Activated naive CD8-positive, alpha-beta T cell treated with anti-CD3 and anti-CD28 coated beads, Interleukin-2, amount 10 ng/mL, durations not matched to agents 7 days and 5 days (primary cell): Measurements from ENCODE around the gene RUVBL2. TPM values are rescaled to one million over a fixed set of nuclear protein-coding genes. Genes with fewer than 3 reads are reported as not detected.

Experiments used
- ATAC-seq: fragments of 150-1000 bp; cut with Tn5 transposase; one replicate; pipeline ENCODE4 v1.10.0; 2021; ENCODE audit warnings: low read depth, moderate library complexity
- POLR2A ChIA-PET: fragments of 350-600 bp; sonication (Branson Sonifier 250); formaldehyde crosslinking; loops from one replicate; lab custom pipeline; 2021; ENCODE audit warnings: antibody characterized with exemption; lab: Charles Lee
- DNase-seq: peaks from one replicate; pipeline ENCODE4 v3.0.0; 2021
- H3K27ac Mint-ChIP-seq: one replicate; pipeline ENCODE4 v1.8.0; 2022; ENCODE audit warnings: mild to moderate bottlenecking, mixed read lengths
- H3K27me3 Mint-ChIP-seq: one replicate; pipeline ENCODE4 v1.8.0; 2022; ENCODE audit warnings: mild to moderate bottlenecking, moderate library complexity, mixed read lengths
- H3K36me3 Mint-ChIP-seq: one replicate; pipeline ENCODE4 v1.8.0; 2021; ENCODE audit warnings: mild to moderate bottlenecking, mixed read lengths
- H3K4me1 Mint-ChIP-seq: one replicate; pipeline ENCODE4 v1.8.0; 2021; ENCODE audit warnings: mixed read lengths
- H3K4me3 Mint-ChIP-seq: one replicate; pipeline ENCODE4 v1.8.0; 2022; ENCODE audit warnings: mild to moderate bottlenecking, moderate library complexity, mixed read lengths
- H3K9me3 Mint-ChIP-seq: one replicate; pipeline ENCODE4 v1.8.0; 2021; ENCODE audit warnings: mixed read lengths
- total RNA-seq, 2 experiments: library from RNA; stranded (reverse); gene quantifications; one replicate each; pipeline ENCODE4 v1.2.3, GENCODE V29; 2021

The RUVBL2 gene
- total RNA-seq, 2 experiments from 2014 or later, result 71.3 to 76.1 TPM

- ATAC-seq (no peak), DNase-seq (no peak)
- H3K36me3 Mint-ChIP-seq, result peaks cover 41% of the 10 kb centered on the region
- peak overlapping the region; percentile 73 for H3K27ac Mint-ChIP-seq
- H3K27me3 Mint-ChIP-seq, result no peaks in the 10 kb centered on the region
- peaks cover 46% of the 10 kb centered on the region for H3K4me1 Mint-ChIP-seq
- POLR2A ChIA-PET, result interaction anchor here (1.0 kb wide), 1 partner anchor 85 kb away, joined by 3 read pairs; no protein-coding TSS in a partner anchor
- no peak overlapping the region for H3K4me3 Mint-ChIP-seq
- H3K9me3 Mint-ChIP-seq, result no peaks in the 10 kb centered on the region
Measured at GRCh38 chr19:48958006-48958405, 35.7 kb upstream of the RUVBL2 start.

- Mint-ChIP-seq H3K9me3 (no peaks in the 10 kb centered on the region), H3K4me1 (peaks cover 56% of the 10 kb centered on the region), H3K36me3 (peaks cover 41% of the 10 kb centered on the region), H3K27me3 (no peaks in the 10 kb centered on the region), H3K4me3 (peak overlapping the region; percentile 53), H3K27ac (peak overlapping the region; percentile 75)
- ATAC-seq (peak; percentile 13), DNase-seq (no peak)
- POLR2A ChIA-PET, result interaction anchor here (0.5 to 2.6 kb wide), 11 partner anchors 10 to 487 kb away, joined by 3 to 16 read pairs (median 5); partner anchors contain the start of genes GYS1, NUCB1, PPP1R15A and RUVBL2
Measured at GRCh38 chr19:48959341-48960239, 34.1 kb upstream of the RUVBL2 start.

GRCh38 chr19:48961051-48961649, 32.5 kb upstream of the RUVBL2 start:
- no peak for ATAC-seq
- no peak for DNase-seq
- Mint-ChIP-seq H3K36me3 (peaks cover 36% of the 10 kb centered on the region), H3K4me1 (peaks cover 56% of the 10 kb centered on the region), H3K27me3 (no peaks in the 10 kb centered on the region), H3K4me3 (peak overlapping the region; percentile 47), H3K27ac (peak overlapping the region; percentile 77), H3K9me3 (no peaks in the 10 kb centered on the region)
- POLR2A ChIA-PET, result interaction anchor here (1.1 to 2.6 kb wide), 6 partner anchors 10 to 342 kb away, joined by 3 to 16 read pairs (median 8); partner anchors contain the start of genes GYS1, NUCB1, PPP1R15A and RPL18

- peaks cover 58% of the 10 kb centered on the region for H3K4me1 Mint-ChIP-seq
- H3K27ac Mint-ChIP-seq, result peak overlapping the region; percentile 92
- H3K9me3 Mint-ChIP-seq, result no peaks in the 10 kb centered on the region
- DNase-seq (no peak), ATAC-seq (no peak)
- H3K27me3 Mint-ChIP-seq, result no peaks in the 10 kb centered on the region
- peak overlapping the region; percentile 87 for H3K4me3 Mint-ChIP-seq
- POLR2A ChIA-PET, result interaction anchor here (1.1 to 2.0 kb wide), 7 partner anchors 8 to 343 kb away, joined by 3 to 15 read pairs (median 7); partner anchors contain the start of genes GYS1, NUCB1, PPP1R15A and RPL18
- H3K36me3 Mint-ChIP-seq, result peaks cover 38% of the 10 kb centered on the region
Measured at GRCh38 chr19:48961673-48962028, 32.0 kb upstream of the RUVBL2 start.

GRCh38 chr19:48962029-48962848, 31.4 kb upstream of the RUVBL2 start:
- Mint-ChIP-seq H3K4me1 (peaks cover 57% of the 10 kb centered on the region), H3K4me3 (peak overlapping the region; percentile 87), H3K36me3 (peaks cover 38% of the 10 kb centered on the region), H3K9me3 (no peaks in the 10 kb centered on the region), H3K27ac (peak overlapping the region; percentile 92), H3K27me3 (no peaks in the 10 kb centered on the region)
- DNase-seq (peak; percentile 71), ATAC-seq (peak; percentile 44)
- POLR2A ChIA-PET, result interaction anchor here (0.6 to 1.5 kb wide), 10 partner anchors 9 to 343 kb away, joined by 3 to 9 read pairs (median 6); partner anchors contain the start of genes GYS1, NUCB1, PPP1R15A and RPL18

DNA sequence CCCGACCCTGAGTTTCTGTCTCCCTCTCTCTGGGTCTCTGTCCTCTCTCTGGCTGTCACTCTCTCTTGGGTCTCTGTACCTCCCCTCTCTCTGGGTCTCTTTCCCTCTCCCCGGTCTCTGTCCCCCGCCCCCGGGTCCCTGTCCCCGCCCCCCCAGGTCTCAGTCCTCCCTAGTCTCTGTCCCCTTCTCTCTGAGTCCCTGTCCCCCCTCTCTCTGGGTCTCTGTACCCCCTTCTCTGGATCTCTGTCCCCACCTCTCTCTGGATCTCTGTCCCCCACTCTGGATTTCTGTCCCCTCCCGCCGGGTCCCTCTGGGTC, 30.9 kb upstream of the RUVBL2 start:
- Mint-ChIP-seq H3K27me3 (no peaks in the 10 kb centered on the region), H3K9me3 (no peaks in the 10 kb centered on the region), H3K27ac (peak overlapping the region; percentile 92), H3K36me3 (peaks cover 34% of the 10 kb centered on the region), H3K4me1 (peaks cover 53% of the 10 kb centered on the region), H3K4me3 (peak overlapping the region; percentile 87)
- POLR2A ChIA-PET, result interaction anchor here (0.7 to 1.5 kb wide), 8 partner anchors 8 to 115 kb away, joined by 3 to 9 read pairs (median 6); partner anchors contain the start of genes GYS1, NUCB1, PPP1R15A and RUVBL2
- ATAC-seq (no peak), DNase-seq (no peak)

- POLR2A ChIA-PET, result interaction anchor here (0.6 to 3.4 kb wide), 7 partner anchors 9 to 94 kb away, joined by 5 to 42 read pairs (median 7); partner anchors contain the start of genes BAX, DHDH, GYS1 and NUCB1
- H3K36me3 Mint-ChIP-seq, result peaks cover 30% of the 10 kb centered on the region
- no peaks in the 10 kb centered on the region for H3K27me3 Mint-ChIP-seq
- peaks cover 55% of the 10 kb centered on the region for H3K4me1 Mint-ChIP-seq
- peak; percentile 3 for ATAC-seq
- H3K27ac Mint-ChIP-seq, result peak overlapping the region; percentile 92
- peak; percentile 77 for DNase-seq
- H3K4me3 Mint-ChIP-seq, result peak overlapping the region; percentile 87
- no peaks in the 10 kb centered on the region for H3K9me3 Mint-ChIP-seq
Measured at GRCh38 chr19:48963371-48964204, 30.1 kb upstream of the RUVBL2 start.

DNA sequence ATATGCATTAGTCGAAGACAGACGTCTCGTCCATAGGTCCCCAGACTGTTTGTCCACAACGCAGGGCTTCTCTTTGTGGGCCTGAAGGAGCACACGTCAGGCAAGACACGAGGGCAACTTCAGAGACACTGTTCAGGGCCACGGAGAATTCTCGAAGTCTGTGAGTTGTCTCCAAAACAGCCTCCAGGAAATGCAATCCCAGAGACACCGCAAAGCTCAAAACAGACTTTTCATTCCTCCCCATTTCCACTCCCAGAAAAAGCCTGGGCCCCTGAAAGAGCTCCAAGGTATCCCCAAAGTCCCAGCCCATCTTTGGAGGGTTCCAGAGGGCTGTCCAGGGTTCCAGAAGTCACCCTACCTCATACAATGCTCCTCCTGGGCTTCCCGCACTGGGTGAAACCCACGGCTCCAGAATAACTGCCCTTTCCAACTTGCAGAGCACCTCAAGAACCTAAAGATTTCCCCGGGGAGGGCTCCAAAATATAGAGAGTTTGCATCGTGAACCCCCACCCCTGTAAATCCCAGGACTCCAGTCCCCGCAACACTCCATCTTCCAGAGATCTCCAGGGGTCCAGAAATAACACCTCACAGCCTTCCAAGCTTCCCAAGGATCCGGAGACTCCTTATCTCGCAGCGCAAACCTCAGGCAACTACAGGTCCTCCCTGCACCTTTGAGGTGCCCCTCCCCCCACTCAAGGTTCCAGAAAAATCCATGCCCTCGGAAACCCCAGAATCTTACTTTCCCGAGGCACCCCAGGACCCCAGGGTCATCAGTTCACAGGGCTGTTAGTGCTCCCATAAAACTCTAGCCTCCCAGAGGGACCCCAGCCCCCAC, 29.3 kb upstream of the RUVBL2 start:
- POLR2A ChIA-PET, result interaction anchor here (1.0 to 3.4 kb wide), 8 partner anchors 10 to 91 kb away, joined by 4 to 42 read pairs (median 8); partner anchors contain the start of genes BAX, DHDH, GYS1 and NUCB1
- H3K9me3 Mint-ChIP-seq, result no peaks in the 10 kb centered on the region
- H3K4me1 Mint-ChIP-seq, result peaks cover 50% of the 10 kb centered on the region
- ATAC-seq (no peak), DNase-seq (no peak)
- peaks cover 28% of the 10 kb centered on the region for H3K36me3 Mint-ChIP-seq
- H3K4me3 Mint-ChIP-seq, result peak overlapping the region; percentile 87
- no peaks in the 10 kb centered on the region for H3K27me3 Mint-ChIP-seq
- H3K27ac Mint-ChIP-seq, result peak overlapping the region; percentile 92

DNA sequence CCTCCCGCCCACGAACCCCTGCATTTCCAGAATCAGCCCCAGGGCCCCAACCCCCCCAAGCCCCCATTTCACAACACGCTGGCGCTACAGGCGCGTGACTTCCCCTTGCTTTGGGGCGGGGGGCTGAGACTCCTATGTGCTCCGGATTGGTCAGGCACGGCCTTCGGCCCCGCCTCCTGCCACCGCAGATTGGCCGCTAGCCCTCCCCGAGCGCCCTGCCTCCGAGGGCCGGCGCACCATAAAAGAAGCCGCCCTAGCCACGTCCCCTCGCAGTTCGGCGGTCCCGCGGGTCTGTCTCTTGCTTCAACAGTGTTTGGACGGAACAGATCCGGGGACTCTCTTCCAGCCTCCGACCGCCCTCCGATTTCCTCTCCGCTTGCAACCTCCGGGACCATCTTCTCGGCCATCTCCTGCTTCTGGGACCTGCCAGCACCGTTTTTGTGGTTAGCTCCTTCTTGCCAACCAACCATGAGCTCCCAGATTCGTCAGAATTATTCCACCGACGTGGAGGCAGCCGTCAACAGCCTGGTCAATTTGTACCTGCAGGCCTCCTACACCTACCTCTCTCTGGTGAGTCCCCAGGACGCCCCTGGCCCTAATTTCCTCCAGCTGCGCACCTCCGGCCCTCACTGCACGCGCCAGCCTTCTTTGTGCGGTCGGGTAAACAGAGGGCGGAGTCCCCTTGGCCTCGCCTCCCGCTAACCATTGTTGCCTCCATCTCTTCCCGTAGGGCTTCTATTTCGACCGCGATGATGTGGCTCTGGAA, 28.5 kb upstream of the RUVBL2 start, which contains the start of gene FTL:
Gene FTL, plus strand, starts transcription at position 270 of the 766 bp plus-strand sequence. Its CDS starts 199 bp downstream, at position 469.
- H3K4me3 Mint-ChIP-seq, result peak within 1 kb of the TSS; percentile 87
- no peaks in the 10 kb centered on the region for H3K27me3 Mint-ChIP-seq
- DNase-seq, result peak; percentile 93
- H3K36me3 Mint-ChIP-seq, result peaks cover 27% of the 10 kb centered on the region
- H3K4me1 Mint-ChIP-seq, result peaks cover 49% of the 10 kb centered on the region
- POLR2A ChIA-PET, result interaction anchor here (0.6 to 3.4 kb wide), 10 partner anchors 8 to 91 kb away, joined by 3 to 42 read pairs (median 5); partner anchors contain the start of genes BAX, DHDH, GYS1 and NUCB1
- H3K27ac Mint-ChIP-seq, result peak within 1 kb of the TSS; percentile 92
- H3K9me3 Mint-ChIP-seq, result no peaks in the 10 kb centered on the region
- ATAC-seq, result peak; percentile 71

DNA sequence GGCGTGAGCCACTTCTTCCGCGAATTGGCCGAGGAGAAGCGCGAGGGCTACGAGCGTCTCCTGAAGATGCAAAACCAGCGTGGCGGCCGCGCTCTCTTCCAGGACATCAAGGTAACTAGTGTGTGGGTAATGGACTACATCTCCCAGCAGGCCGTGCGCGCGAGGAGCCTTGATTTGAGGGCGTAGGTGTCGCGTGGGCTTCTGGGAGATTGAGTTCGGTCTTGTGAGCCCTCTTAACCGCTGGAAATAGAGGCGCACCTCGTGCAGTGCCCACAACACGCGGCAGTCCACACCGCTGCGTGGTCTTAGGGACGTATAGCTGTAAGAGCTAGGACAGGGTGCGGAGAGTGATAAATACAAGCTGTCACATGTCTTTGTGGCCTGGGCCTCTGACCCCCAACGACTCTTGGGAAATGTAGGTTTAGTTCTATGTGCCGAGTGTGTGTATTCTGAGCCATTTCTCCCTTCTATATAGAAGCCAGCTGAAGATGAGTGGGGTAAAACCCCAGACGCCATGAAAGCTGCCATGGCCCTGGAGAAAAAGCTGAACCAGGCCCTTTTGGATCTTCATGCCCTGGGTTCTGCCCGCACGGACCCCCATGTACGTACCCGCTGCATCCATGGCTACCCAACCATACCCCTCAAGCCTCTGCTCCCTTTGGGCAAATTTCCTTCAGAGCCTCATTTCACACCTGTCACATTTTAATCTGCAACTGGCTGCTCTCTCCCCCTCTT, 27.7 kb upstream of the RUVBL2 start:
- peak; percentile 38 for ATAC-seq
- peak overlapping the region; percentile 92 for H3K27ac Mint-ChIP-seq
- H3K9me3 Mint-ChIP-seq, result no peaks in the 10 kb centered on the region
- peaks cover 25% of the 10 kb centered on the region for H3K36me3 Mint-ChIP-seq
- H3K4me1 Mint-ChIP-seq, result peaks cover 50% of the 10 kb centered on the region
- POLR2A ChIA-PET, result interaction anchor here (0.6 to 3.4 kb wide), 12 partner anchors 9 to 210 kb away, joined by 3 to 42 read pairs (median 5); partner anchors contain the start of genes BAX, DHDH, GYS1 and NUCB1
- peak overlapping the region; percentile 87 for H3K4me3 Mint-ChIP-seq
- no peaks in the 10 kb centered on the region for H3K27me3 Mint-ChIP-seq
- peak; percentile 88 for DNase-seq
